Measurements from ENCODE around the gene SLC12A5.

DNA sequence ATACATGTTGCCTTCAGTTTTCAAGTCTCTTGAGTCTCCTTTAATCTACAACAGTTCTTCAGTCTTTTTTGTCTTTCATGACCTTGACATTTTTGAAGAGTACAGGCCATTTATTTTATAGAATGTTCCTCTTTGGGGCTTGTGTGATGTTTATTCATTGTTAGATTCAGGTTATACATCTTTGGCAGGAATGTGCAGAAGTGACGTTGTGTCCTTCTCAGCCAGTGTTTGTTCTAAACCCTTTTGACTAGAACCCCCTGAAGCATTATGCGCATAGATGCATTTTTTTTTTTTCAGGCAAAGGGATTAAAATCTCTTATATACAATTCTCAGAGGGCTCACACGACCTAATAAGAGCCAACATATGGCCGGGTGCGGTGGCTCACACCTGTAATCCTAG is 72.0 kb downstream of the SLC12A5 start:
- TF ChIP-seq EZH2phosphoT487 (IDR thresholded peaks at IDR 0.05; ENCODE audit: low read length), result no peak
- TF ChIP-seq, protein P1, sequence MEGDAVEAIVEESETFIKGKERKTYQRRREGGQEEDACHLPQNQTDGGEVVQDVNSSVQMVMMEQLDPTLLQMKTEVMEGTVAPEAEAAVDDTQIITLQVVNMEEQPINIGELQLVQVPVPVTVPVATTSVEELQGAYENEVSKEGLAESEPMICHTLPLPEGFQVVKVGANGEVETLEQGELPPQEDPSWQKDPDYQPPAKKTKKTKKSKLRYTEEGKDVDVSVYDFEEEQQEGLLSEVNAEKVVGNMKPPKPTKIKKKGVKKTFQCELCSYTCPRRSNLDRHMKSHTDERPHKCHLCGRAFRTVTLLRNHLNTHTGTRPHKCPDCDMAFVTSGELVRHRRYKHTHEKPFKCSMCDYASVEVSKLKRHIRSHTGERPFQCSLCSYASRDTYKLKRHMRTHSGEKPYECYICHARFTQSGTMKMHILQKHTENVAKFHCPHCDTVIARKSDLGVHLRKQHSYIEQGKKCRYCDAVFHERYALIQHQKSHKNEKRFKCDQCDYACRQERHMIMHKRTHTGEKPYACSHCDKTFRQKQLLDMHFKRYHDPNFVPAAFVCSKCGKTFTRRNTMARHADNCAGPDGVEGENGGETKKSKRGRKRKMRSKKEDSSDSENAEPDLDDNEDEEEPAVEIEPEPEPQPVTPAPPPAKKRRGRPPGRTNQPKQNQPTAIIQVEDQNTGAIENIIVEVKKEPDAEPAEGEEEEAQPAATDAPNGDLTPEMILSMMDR (IDR thresholded peaks at IDR 0.05; ENCODE audit: low read length), result no peak
